CD14-positive monocyte (primary cell): ENCODE results near the gene OR6F1. TPM values are rescaled to one million over a fixed set of nuclear protein-coding genes. Genes with fewer than 3 reads are reported as not detected.

Experiments
- DNase-seq, 3 donors: peaks; one replicate each; pipeline ENCODE4 v3.0.0-alpha.2; 2011 to 2022
- H2AFZ ChIP-seq: 2 replicates; pipeline ENCODE4 v1.6.0; 2012; ENCODE audit warnings: mild to moderate bottlenecking, low read depth, low read length, inconsistent platforms; ENCODE audit not compliant: insufficient read depth, poor library complexity, severe bottlenecking
- H3K27ac ChIP-seq, 2 donors: 1 replicate in 1 of 2; 2 replicates in 1 of 2; pipeline ENCODE4 v1.5.1; 2012 to 2013; ENCODE audit warnings: low read length in 2 of 2, control low read depth in 1 of 2, inconsistent platforms in 1 of 2, low read depth in 1 of 2, mild to moderate bottlenecking in 1 of 2
- H3K27me3 ChIP-seq, 2 donors: one replicate each; pipeline versions ENCODE4 v1.6.0 to v1.6.1; 2011 to 2013; ENCODE audit warnings: low read length in 2 of 2; ENCODE audit not compliant: control insufficient read depth in 2 of 2, insufficient read depth in 2 of 2
- H3K36me3 ChIP-seq, 2 donors: replicated peaks in 1 of 2; 1 replicate in 1 of 2; 2 replicates in 1 of 2; pipeline versions ENCODE4 v1.5.1 to v1.6.1; 2012 to 2013; ENCODE audit warnings: low read length in 2 of 2, control low read depth in 1 of 2, inconsistent platforms in 1 of 2, mild to moderate bottlenecking in 1 of 2; ENCODE audit not compliant: insufficient read depth in 2 of 2, control insufficient read depth in 1 of 2
- H3K4me1 ChIP-seq, 2 donors: 1 replicate in 1 of 2; 2 replicates in 1 of 2; pipeline versions ENCODE4 v1.5.1 to v1.6.1; 2012 to 2013; ENCODE audit warnings: low read length in 2 of 2, control low read depth in 1 of 2, inconsistent platforms in 1 of 2, mild to moderate bottlenecking in 1 of 2, moderate library complexity in 1 of 2; ENCODE audit not compliant: insufficient read depth in 2 of 2, control insufficient read depth in 1 of 2
- H3K4me2 ChIP-seq: replicated peaks from 2 replicates; pipeline ENCODE3; 2012; ENCODE audit warnings: low read length, moderate library complexity, mild to moderate bottlenecking; ENCODE audit not compliant: poor library complexity, severe bottlenecking; ENCODE audit errors: extremely low read depth
- H3K4me3 ChIP-seq, 3 experiments: fragments of 200-600 bp in 1 of 3; sonication (generic) in 1 of 3; replicated peaks in 1 of 3; 1 replicate in 2 of 3; 2 replicates in 1 of 3; pipeline ENCODE4 v1.5.1; 2011 to 2013; ENCODE audit warnings: low read length in 3 of 3, mild to moderate bottlenecking in 3 of 3, control low read depth in 2 of 3, low read depth in 2 of 3, inconsistent platforms in 1 of 3, moderate library complexity in 1 of 3
- H3K79me2 ChIP-seq: 2 replicates; pipeline ENCODE4 v1.6.0; 2012; ENCODE audit warnings: mild to moderate bottlenecking, control low read depth, inconsistent platforms, low read length, moderate library complexity; ENCODE audit not compliant: insufficient read depth
- H3K9ac ChIP-seq: 2 replicates; pipeline ENCODE4 v1.6.0; 2017; ENCODE audit warnings: low read length, mild to moderate bottlenecking; ENCODE audit not compliant: insufficient read depth, poor library complexity, severe bottlenecking
- H3K9me3 ChIP-seq, 2 donors: replicated peaks in 1 of 2; 1 replicate in 1 of 2; 2 replicates in 1 of 2; pipeline versions ENCODE4 v1.5.1 to v1.6.1; 2012 to 2013; ENCODE audit warnings: low read length in 2 of 2, control low read depth in 1 of 2; ENCODE audit not compliant: control insufficient read depth in 1 of 2, insufficient read depth in 1 of 2
- H4K20me1 ChIP-seq: 2 replicates; pipeline ENCODE4 v1.6.0; 2012; ENCODE audit warnings: mild to moderate bottlenecking, low read length, control low read depth, moderate library complexity; ENCODE audit not compliant: insufficient read depth
- H3K27ac Mint-ChIP-seq, 7 donors: one replicate each; pipeline ENCODE4 v1.8.0; 2020; ENCODE audit warnings: mild to moderate bottlenecking in 7 of 7, mixed read lengths in 7 of 7, moderate library complexity in 6 of 7, inconsistent platforms in 2 of 7
- H3K27me3 Mint-ChIP-seq, 3 donors: one replicate each; pipeline ENCODE4 v1.8.0; 2021 to 2022; ENCODE audit warnings: low read depth in 3 of 3, mild to moderate bottlenecking in 3 of 3, mixed read lengths in 3 of 3, moderate library complexity in 3 of 3, inconsistent platforms in 1 of 3
- H3K36me3 Mint-ChIP-seq, 2 donors: one replicate each; pipeline ENCODE4 v1.8.0; 2020; ENCODE audit warnings: mixed read lengths in 2 of 2, inconsistent platforms in 1 of 2, mild to moderate bottlenecking in 1 of 2
- H3K4me1 Mint-ChIP-seq: one replicate; pipeline ENCODE4 v1.8.0; 2020; ENCODE audit warnings: mild to moderate bottlenecking, mixed read lengths
- H3K4me3 Mint-ChIP-seq, 2 donors: one replicate each; pipeline ENCODE4 v1.8.0; 2020; ENCODE audit warnings: mild to moderate bottlenecking in 2 of 2, mixed read lengths in 2 of 2, moderate library complexity in 1 of 2
- H3K9me3 Mint-ChIP-seq, 7 donors: one replicate each; pipeline ENCODE4 v1.8.0; 2020 to 2022; ENCODE audit warnings: mixed read lengths in 7 of 7, mild to moderate bottlenecking in 6 of 7, moderate library complexity in 6 of 7, inconsistent platforms in 2 of 7
- WGBS: methylation state at CpG from one replicate; pipeline ENCODE4 v1.1.5; 2013; ENCODE audit warnings: missing lambda C conversion rate; ENCODE audit not compliant: insufficient coverage; 5-methylcytosine and 5-hydroxymethylcytosine counted together
- intact Hi-C, 2 donors: fragments of 100-400 bp; cut with micrococcal nuclease; formaldehyde crosslinking; loops; one replicate each; pipeline versions ENCODE4 v1.15.0 to v1.15.1; 2023
- polyA plus RNA-seq, 3 donors: library from polyadenylated mRNA; depleted of rRNA in 1 of 3; unstranded in 2 of 3; stranded (reverse) in 1 of 3; fragments of 300-500 nt in 2 of 3; fragments of >200 nt in 1 of 3; fragmentation: Illumina TruSeq in 2 of 3; gene quantifications; 1 replicate in 2 of 3; 2 replicates in 1 of 3; pipeline ENCODE4 v1.2.3, GENCODE V29; 2012 to 2021
- TF ChIP-seq, protein P1 (sequence below): fragments of 200-600 bp; IDR thresholded peaks from one replicate; pipeline ENCODE4 v1.8.0; 2022; ENCODE audit warnings: antibody characterized with exemption, mild to moderate bottlenecking

The OR6F1 gene
- polyA plus RNA-seq, 3 donors = not detected

DNA sequence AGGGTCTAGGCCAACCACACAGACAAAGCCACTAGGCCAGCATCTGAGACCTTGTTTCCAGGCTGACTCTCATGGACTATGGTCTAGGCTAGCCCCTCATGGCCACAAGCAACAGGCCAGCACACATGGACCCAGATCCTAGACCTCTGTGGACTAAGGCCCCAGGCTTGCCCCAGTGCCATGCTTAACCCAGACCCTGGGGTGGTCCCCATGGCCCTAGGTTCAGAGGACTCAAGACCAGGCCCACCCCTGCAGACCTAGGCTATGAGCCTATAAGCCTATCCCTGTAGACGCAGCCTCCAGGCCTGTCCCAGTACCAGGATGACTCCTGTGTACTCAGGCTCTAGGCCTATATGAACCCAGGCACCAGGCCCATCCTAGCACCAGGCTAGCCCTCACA, 33.4 kb upstream of the OR6F1 start:
- Histone ChIP-seq H3K4me1 (no peaks in the 10 kb centered on the region), H3K9me3 (peaks cover 14 to 15% of the 10 kb centered on the region in 2 donors), H3K4me2 (no peak overlapping the region), H3K9ac (no peak overlapping the region), H3K4me3 (no peak overlapping the region), H3K36me3 (no peaks in the 10 kb centered on the region), H3K27ac (no peak overlapping the region), H2AFZ (no peak overlapping the region), H4K20me1 (no peaks in the 10 kb centered on the region), H3K79me2 (no peaks in the 10 kb centered on the region), H3K27me3 (no peaks in the 10 kb centered on the region)
- DNase-seq = no peak
- H3K4me3 Mint-ChIP-seq = no peak overlapping the region
- TF ChIP-seq, protein P1, sequence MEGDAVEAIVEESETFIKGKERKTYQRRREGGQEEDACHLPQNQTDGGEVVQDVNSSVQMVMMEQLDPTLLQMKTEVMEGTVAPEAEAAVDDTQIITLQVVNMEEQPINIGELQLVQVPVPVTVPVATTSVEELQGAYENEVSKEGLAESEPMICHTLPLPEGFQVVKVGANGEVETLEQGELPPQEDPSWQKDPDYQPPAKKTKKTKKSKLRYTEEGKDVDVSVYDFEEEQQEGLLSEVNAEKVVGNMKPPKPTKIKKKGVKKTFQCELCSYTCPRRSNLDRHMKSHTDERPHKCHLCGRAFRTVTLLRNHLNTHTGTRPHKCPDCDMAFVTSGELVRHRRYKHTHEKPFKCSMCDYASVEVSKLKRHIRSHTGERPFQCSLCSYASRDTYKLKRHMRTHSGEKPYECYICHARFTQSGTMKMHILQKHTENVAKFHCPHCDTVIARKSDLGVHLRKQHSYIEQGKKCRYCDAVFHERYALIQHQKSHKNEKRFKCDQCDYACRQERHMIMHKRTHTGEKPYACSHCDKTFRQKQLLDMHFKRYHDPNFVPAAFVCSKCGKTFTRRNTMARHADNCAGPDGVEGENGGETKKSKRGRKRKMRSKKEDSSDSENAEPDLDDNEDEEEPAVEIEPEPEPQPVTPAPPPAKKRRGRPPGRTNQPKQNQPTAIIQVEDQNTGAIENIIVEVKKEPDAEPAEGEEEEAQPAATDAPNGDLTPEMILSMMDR = no peak
- peaks cover 0 to 16% (median 8%) of the 10 kb centered on the region in 7 donors for H3K9me3 Mint-ChIP-seq
- intact Hi-C loops = no loop called here
- no peaks in the 10 kb centered on the region for H3K27me3 Mint-ChIP-seq
- no peaks in the 10 kb centered on the region for H3K36me3 Mint-ChIP-seq
- no peak overlapping the region for H3K27ac Mint-ChIP-seq
- WGBS = 94% methylated on average over 1 of the region's 1 CpG
- no peaks in the 10 kb centered on the region for H3K4me1 Mint-ChIP-seq

DNA sequence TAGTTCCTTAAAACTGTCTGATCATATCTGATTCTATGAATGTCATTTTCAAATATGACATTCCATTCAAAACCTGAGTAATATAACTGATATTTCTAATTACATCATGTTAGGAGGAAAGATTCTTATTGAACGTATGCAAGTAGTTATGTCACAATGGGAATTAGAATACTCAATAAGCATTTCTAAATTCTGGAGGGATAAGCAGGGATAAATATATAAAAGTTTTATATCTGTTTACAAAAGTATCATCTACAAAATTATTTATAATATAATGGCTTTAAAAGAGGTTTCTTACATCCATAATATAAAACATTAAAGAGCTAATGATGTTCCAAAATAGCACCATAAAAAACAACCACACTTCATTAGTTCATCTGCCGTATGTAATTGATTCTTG, 31.6 kb upstream of the OR6F1 start, which contains the start of gene OR14A2:
TSS of gene OR14A2 (minus strand) at position 101 of the 400 bp plus-strand sequence.
- Histone ChIP-seq H3K27ac (no peak within 1 kb of the TSS), H3K27me3 (no peaks in the 10 kb centered on the region), H2AFZ (no peak within 1 kb of the TSS), H3K79me2 (no peaks in the 10 kb centered on the region), H4K20me1 (no peaks in the 10 kb centered on the region), H3K4me1 (no peaks in the 10 kb centered on the region), H3K36me3 (no peaks in the 10 kb centered on the region), H3K9ac (no peak within 1 kb of the TSS), H3K9me3 (peaks cover 14 to 15% of the 10 kb centered on the region in 2 donors), H3K4me2 (no peak within 1 kb of the TSS), H3K4me3 (no peak within 1 kb of the TSS)
- H3K9me3 Mint-ChIP-seq = peaks cover 0 to 18% (median 8%) of the 10 kb centered on the region in 7 donors
- H3K4me3 Mint-ChIP-seq = no peak within 1 kb of the TSS
- no peak for DNase-seq
- H3K4me1 Mint-ChIP-seq = no peaks in the 10 kb centered on the region
- no peak within 1 kb of the TSS for H3K27ac Mint-ChIP-seq
- no peaks in the 10 kb centered on the region for H3K36me3 Mint-ChIP-seq
- H3K27me3 Mint-ChIP-seq = no peaks in the 10 kb centered on the region
- 100% methylated on average over 1 of the region's 2 CpGs for WGBS
- TF ChIP-seq, protein P1 = no peak
- intact Hi-C loops = no loop called here
